A549 (cell line): ENCODE data around the gene C2CD4C.

Source experiments
- BCL3 ChIP-seq: fragments of >200 bp; sonication (Bioruptor Twin); formaldehyde crosslinking; IDR thresholded peaks from 3 replicates; pipeline ENCODE4 v1.6.1; 2016
- BHLHE40 ChIP-seq: IDR thresholded peaks from 2 replicates; pipeline ENCODE4 v1.6.1; 2012; ENCODE audit warnings: low read depth, low read length, inconsistent platforms
- CHD2 ChIP-seq: fragments of 150-350 bp; IDR thresholded peaks from 2 replicates; pipeline ENCODE4 v1.6.1; 2014; ENCODE audit warnings: low read length; ENCODE audit not compliant: partially characterized antibody
- CTCF ChIP-seq: fragments of >200 bp; sonication (Bioruptor Twin); formaldehyde crosslinking; IDR thresholded peaks from 3 replicates; pipeline ENCODE4 v1.5.1; 2016
- FOSL2 ChIP-seq, 2 experiments: fragments of 450-650 bp in 1 of 2; fragments of >200 bp in 1 of 2; sonication (Bioruptor Twin) in 1 of 2; formaldehyde crosslinking; IDR thresholded peaks; 2 replicates each; pipeline versions ENCODE4 v1.5.0 to v1.6.1; 2016 to 2020; ENCODE audit warnings: mild to moderate bottlenecking in 1 of 2, moderate library complexity in 1 of 2
- HOXA7 ChIP-seq: fragments of 250-450 bp; sonication (Bioruptor Pico); IDR thresholded peaks from 2 replicates; pipeline ENCODE4 v1.5.0; 2020; ENCODE audit warnings: mild to moderate bottlenecking, moderate library complexity
- JUN ChIP-seq, 2 experiments: fragments of >200 bp; sonication (Bioruptor Twin); formaldehyde crosslinking; IDR thresholded peaks; 2 replicates in 1 of 2; 3 replicates in 1 of 2; pipeline ENCODE4 v1.6.1; 2016 to 2017
- KDM5A ChIP-seq: fragments of 200-600 bp; sonication (generic); IDR thresholded peaks from 2 replicates; pipeline ENCODE4 v1.6.1; 2016; ENCODE audit warnings: antibody characterized with exemption, mild to moderate bottlenecking
- PBX3 ChIP-seq: IDR thresholded peaks from 2 replicates; pipeline ENCODE4 v1.6.1; 2012
- POLR2A ChIP-seq: IDR thresholded peaks from 2 replicates; pipeline ENCODE4 v1.6.1; 2012; ENCODE audit warnings: mild to moderate bottlenecking, low read length
- RFX5 ChIP-seq: fragments of 450-650 bp; IDR thresholded peaks from 2 replicates; pipeline ENCODE4 v1.7.1; 2014; ENCODE audit warnings: antibody characterized with exemption, mild to moderate bottlenecking, moderate library complexity
- SMC3 ChIP-seq: fragments of >200 bp; sonication (Bioruptor Twin); formaldehyde crosslinking; IDR thresholded peaks from 3 replicates; pipeline ENCODE4 v1.6.1; 2018; ENCODE audit warnings: inconsistent platforms
- TFCP2L1 ChIP-seq: fragments of 250-450 bp; sonication (Bioruptor Pico); IDR thresholded peaks from 2 replicates; pipeline ENCODE4 v1.5.0; 2021; ENCODE audit warnings: mild to moderate bottlenecking

- TF ChIP-seq CTCF (no peak), BHLHE40 (no peak), POLR2A (no peak), BCL3 (no peak), SMC3 (no peak), FOSL2 (IDR thresholded peaks at IDR 0.05) (no peak), FOSL2 (CRISPR knock-in tag; IDR thresholded peaks at IDR 0.05) (no peak), PBX3 (no peak), CHD2 (no peak), KDM5A (no peak), RFX5 (no peak), JUN (IDR thresholded peaks at IDR 0.05) (no peak), HOXA7 (CRISPR knock-in tag) (no peak), TFCP2L1 (CRISPR knock-in tag) (no peak)
Measured at GRCh38 chr19:444677-445210, 35.8 kb upstream of the C2CD4C start.
